GM18861 (cell line): ENCODE results near the gene CNNM3.

Experiments
- ATAC-seq: cut with Tn5 transposase; IDR thresholded peaks from one replicate; pipeline ENCODE4 v1.9.1; 2021; ENCODE audit not compliant: unreplicated experiment

CNNM3 gene

DNA sequence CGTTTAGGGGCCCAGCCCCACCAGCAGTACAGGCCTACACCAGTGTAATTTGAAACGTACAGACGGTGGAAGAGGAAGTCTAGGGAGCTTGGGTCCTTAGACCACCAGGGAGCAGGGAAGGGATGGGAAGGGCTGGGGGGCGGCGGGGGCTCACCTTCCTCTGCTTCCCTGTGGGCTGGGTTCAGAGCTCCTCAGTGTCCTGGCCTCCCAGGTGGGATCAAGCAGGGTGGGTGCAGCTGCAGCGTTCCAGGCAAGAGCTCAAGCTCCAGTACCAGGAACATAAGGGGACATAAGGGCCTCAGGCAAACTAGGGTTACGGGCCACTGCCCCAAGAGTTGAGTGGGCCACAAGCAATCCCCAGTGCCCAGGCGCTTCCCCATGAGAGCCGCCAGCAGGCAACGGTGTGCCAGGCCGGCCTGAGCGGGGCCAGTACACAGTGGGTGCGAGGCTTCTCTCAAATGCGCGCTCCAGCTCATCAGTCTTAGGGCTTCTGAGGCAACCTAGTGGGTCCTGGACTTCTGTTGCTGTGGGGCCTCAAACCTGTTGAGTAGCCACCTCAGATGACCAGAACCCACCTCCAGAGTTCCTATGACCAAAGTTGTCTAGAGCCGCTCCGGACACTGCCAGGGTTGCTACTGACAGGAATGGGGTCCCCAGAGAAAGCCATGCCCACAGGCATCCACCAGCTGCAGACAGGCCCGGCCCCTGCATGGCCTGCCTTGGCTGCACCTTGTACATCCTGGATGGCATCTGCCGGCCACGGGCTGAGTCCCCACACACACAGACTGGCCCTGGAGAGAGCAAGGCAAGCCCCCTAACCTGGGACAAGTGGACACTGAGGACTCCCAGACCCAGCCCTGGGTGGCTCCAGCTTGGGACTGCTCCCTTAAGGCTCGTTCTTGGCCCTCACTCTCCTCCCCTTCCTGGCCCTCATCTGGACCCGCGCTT, 22.6 kb downstream of the CNNM3 start:
- no peak for ATAC-seq

DNA sequence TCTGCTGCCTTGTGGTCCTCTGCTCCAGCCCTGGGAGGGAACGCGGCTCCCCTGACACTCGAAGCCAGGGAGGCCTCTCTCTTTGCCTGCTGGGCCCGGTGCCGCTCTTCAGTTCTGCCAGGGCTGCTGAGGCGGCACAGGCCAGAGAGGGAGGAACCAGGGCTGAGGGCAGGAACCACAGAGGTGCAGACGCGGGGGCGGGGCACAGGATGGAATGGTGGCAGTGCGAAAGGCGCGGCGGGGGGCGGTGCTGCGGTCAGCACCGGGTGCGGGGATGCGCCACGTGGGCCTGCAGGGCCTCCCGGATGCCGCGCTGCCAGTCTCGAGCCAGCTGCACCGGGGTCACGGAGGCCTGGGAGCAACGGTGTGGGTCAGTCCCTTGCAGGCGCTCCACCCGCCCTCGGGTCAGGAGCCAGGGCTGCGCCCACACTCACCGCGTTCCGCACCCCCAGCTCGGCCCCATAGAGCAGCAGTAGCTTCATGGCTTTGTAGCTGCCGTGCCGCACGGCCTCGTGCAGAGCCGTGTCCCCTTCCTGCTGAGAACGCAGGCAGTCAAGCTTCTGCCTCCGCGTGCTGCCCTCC, 23.3 kb downstream of the CNNM3 start:
- ATAC-seq, result no peak

DNA sequence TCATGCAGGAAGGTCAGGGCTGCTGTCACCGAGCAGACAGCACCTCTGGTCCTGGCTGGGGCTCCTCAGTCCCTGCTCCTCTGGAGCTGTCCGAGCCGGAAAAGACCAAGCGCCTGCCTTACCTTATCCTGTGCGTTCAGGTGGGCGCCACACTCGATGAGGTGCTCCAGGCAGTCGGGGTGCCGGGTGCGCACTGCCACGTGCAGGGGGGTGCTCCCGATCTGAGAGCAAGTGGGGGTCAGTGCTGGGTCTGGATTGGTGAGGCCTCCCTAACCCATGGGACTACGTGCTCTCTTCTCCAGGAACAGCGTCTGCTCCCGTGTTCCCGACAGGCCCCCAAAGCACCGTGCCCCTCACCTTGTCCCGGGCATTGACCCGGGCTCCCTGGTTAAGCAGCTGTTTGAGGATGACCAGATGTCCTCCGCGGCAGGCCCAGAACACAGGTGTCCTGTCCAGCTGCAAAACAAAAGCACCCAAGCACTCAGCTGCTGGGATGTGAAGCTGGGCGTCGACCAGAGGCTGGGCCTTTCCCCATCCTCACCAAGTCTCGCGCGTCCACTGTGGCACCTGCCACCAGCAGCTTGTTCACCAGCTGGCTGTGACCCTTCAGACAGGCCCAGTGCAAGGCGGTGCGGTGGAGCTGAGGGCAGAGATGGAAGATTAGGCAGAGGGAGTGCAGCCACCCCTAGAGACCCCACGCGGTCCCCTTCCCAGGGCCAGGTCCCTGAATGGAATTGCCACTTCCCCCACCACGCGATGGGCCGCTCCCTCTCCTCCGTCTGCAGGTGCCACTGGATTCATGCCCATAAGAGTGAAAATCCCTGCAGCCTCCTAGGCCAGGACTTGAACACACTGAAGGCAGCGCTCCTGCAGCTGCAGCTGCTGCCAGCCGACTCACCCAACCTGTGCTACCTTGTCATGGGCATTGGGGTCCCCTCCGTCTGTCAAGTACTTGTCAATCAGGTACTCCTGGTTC, 24.1 kb downstream of the CNNM3 start:
- ATAC-seq, result no peak

DNA sequence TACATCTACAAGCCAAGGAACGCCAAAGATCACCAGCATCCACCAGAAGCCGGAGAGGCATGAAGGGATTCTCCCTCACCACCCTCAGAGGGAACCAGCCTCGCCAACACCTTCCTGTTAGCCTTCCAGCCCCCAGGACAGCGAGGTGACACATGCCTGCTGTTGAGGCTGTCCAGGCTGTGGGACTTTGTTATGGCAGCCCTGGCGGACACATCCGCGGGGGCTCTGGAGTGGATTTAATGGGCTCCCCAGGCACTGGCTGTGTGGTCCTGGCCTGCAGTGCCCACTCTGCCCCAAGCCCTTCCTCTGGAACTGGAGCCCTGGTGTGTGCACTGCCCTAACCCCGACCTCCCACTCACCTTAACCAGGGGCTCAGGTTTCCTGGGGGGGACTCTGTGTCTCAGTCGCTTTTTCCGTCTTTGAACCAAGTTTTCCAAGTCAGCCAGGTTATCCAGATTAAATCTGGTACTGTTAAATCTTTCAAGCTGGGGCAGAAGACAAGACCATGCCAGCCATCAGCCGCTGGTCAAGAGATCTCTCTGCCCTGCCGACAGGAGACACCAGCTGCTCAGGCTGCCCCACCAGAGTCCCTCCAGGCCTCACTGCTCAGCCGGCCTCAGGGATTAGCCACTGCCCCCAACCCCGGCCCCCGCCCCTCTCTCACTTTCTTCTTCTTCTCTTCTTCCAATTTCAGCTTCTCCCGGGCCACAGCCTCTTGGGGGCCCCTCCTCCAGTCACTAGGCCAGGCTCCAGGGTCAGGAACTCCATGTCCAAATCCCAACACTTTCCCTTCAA, 25.8 kb downstream of the CNNM3 start:
- ATAC-seq, result no peak

DNA sequence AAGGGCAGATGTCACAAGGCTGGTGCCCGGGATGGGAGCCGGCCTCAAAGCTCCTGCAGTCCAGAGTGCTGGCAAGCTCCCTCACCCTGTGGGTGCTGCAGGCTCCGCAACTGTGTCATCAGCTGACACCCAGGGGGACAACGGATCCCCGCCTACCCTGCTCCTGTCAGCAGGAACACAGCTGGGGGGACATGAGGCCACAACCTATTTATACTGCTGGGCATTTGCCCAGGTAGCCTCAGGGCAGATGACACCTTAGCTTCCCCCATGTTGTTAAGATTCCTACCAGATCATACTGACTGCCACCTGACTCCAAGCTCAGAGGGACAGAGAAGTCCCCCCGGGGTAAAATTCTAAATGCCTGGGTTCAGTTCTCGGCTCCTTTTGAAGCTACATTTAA, 26.5 kb downstream of the CNNM3 start:
- no peak for ATAC-seq

DNA sequence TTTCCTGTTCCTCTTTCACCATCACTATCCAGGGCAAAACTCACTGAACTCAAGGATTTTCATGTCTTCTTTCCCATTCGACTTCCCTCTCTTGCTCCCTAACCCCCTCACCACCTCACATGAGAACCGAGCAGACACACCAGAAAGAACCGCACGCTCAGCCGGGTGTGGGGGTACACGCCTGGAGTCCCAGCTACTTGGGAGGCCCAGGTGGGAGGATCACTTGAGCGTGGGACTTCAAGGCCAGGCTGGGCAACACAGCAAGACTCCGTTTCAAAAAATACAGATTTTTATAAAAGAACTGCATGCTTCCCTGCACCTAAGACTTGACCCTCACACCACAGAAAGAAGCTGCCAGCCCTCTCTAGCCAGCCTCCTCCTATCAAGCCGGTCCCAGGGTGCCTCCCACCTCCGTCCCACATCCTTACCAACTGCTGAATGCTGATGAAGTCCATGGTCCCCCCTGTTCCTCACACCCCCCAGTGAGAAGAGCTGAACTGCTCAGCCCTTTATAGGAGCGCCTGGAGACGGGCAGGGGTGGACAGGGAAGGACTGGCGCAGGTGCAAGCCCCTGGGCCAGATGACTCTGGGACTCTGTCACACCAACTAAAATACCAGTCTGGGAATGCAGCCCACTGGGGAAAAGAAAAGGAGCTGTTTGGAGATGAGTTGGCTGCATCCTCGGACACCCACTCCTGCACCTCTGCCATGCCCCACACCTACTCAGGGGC, 27.6 kb downstream of the CNNM3 start, which contains the start of gene ANKRD23:
ANKRD23 (minus strand) TSS at position 484 of the 731 bp plus-strand sequence; CDS start at position 455, 29 bp downstream.
- no peak for ATAC-seq

DNA sequence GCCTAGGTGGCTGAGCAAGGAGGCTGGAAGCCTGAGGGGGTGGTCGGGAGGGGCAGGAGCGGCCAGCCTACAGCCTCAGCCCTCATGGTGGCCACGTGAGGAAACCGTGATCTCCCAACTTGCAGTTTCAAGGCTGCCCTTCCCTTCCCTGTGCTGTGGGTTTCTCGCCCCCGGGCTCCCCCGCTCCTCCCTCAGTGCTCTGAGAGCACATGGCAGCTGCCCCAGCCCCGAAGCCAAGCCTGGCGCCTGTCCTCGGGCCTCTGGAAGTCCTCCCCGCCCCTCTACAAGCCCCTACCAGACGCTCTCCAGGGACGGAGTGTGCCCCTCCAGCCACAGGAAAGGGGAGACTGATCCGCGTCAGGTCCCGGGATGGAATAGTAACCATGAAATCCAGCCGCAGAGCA, 28.3 kb downstream of the CNNM3 start:
- ATAC-seq, result no peak

DNA sequence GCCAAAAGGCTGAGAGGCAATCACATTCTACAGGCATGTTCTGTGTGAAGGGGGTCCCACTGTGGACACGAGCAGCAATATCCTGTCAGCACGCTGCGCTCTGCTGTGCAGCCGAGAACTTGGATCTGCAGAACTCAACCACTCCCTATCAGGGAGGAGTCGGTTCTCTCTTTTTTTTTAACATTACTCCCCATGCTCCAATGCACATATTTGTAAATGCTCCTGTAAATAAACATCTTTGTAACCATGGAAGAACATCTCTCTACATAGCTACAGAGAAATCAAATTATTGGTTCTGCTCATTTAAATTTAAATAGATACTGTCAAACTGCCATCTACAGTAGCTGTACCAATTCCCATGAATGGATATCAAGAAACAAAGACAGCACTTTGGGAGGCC, 30.8 kb downstream of the CNNM3 start:
- no peak for ATAC-seq

DNA sequence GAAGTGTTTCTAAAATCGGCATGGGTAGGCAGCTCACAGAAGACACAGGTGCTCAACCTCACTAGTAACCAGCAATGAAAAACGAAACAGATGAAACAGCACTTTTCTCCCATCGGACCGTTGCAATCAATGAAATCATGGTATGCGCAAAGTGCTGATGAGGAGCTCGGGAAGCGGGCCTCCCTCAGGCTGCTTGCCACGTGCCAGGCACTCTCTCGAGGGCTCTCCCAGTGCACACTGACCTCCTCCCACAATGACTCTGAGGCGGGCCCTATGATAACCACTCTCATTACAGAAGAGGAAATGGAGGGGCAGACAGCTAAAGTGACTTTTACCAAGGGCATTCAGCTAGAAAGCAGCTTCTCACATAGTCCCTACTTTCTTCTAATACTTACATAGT, 31.5 kb downstream of the CNNM3 start:
- no peak for ATAC-seq

DNA sequence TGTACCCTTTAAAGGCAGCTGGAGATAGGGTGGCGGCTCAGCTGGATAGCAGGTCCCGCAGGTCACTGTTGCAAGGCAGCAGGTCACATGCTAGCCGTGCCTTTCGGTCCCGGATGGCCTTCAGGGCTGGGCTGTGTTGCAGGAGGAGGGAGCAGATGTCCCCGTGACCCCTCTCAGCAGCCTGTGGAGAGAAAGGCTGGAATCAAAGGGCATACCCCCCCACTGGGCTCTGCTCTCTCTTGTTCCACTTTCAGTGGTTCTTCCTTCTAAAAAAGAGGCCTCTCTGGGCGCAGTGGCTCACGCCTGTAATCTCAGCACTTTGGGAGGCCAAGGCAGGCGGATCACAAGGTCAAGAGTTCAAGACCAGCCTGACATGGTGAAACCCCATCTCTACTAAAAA, 32.2 kb downstream of the CNNM3 start:
- ATAC-seq, result no peak

DNA sequence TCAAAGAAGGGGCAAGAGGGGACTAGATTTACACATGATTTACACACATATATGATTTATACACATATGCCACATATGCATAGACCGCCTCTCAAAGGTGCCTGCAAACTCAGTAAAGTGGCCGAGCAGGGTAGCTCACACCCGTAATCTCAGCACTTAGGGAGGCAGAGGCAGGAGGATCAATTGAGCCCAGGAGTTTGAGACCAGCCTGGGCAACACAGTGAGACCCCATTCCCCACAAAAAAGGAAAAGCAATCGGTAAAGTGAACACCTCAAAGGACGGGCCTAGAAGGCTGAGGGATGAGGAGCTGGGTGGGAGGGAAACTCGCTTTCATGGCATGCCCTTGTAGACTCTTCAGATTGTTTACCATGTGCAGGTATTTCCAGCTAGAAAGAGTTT, 36.6 kb downstream of the CNNM3 start:
- no peak for ATAC-seq

DNA sequence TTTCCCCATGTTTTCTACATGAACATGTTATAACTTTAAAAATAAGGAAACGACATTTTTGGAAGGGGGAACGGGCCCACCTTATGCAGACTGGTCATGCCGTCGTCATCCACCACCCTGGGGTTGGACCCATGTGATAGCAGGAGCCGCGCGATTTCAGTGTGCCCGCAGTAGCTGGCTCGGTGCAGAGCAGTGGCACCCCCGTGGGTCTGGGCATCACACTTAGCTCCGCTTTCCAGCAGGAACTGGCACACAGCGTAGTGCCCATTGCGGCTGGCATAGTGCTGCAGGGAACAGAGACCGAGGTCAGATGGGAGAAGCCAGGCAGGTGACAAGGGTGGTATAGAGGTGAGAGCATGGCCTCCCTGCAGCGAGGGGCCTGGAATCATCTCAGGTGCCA, 37.3 kb downstream of the CNNM3 start:
- ATAC-seq, result no peak

DNA sequence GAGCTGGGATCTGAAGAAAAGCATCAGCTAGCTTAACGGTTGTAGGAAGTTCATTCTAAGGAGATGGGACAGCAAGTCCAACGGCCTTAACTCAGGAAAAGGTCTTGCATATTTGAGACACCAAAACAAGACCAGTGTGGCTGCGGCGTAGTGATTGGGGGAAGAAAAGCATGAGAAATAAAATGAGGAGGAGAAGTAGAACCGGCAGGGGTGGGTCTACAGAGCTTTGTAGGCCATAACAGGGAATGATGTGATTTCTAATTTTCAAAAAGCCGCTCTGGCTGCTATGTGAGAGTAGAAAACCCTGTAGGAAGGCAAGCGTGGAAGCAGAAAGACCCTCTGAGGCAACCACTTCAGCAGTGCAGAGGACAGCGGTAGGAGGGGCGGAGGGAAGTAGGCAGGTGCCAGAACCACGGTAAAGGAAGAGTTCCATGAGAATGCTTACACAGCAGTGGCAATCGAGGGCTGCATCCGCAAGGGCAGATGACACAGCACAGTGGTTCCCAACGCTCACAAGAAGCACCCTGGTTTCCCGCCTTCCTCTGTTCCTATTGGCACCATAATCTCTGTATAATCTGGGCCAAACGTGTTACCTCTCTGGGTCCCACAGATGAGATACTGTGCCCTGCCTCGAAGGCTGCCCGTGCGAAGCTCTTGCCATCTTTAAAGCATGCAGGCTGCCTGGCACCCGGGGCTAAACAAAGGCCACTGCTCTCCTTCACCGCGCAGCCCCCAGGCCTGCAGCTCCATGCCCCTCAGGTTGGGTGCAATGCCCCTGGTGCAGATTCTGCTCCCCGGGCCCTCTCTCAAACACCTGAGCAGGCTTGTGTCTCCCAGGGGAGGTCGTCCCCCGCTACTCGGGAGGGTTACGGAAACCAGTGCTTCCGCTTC, 41.0 kb downstream of the CNNM3 start:
- no peak for ATAC-seq

DNA sequence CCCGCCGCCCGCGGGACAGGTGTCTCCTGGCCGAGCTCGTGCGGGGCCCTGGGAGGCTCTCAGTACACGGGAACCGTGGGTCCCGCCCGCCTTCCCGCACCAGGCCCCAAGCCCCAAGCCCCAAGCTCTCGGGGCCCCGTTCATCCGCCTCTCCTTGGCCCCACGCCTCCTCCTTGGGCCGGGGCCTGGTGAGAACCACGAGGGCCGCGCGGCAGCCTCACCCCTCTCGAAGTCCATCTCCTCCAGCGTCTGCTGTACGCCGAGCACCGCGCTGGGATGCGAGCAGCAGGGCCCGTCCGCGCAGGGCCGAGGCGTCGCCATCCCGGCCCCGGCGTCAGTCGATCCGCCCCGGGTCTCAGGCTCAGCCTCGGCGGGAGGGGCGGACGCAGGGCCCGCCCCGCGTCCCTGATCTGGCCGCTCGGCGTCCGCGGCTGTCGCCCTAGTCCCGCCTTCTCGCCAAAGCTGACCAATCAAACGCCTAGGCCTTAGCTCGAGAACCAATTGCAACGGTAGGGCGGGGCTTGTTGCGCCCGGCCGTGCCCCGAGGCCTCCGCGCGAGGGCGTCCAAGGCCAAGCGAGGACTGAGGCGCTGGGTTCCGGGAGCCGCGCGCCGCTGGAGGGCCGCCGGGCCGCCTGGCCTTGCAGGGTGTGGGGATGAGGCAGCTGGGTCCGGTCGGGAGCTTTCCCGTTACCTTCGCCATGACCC, 41.8 kb downstream of the CNNM3 start, which contains the start of gene ANKRD39:
ANKRD39 (minus strand) TSS at position 350 of the 706 bp plus-strand sequence; CDS start at position 321, 29 bp downstream.
- ATAC-seq, result peak; percentile 91

DNA sequence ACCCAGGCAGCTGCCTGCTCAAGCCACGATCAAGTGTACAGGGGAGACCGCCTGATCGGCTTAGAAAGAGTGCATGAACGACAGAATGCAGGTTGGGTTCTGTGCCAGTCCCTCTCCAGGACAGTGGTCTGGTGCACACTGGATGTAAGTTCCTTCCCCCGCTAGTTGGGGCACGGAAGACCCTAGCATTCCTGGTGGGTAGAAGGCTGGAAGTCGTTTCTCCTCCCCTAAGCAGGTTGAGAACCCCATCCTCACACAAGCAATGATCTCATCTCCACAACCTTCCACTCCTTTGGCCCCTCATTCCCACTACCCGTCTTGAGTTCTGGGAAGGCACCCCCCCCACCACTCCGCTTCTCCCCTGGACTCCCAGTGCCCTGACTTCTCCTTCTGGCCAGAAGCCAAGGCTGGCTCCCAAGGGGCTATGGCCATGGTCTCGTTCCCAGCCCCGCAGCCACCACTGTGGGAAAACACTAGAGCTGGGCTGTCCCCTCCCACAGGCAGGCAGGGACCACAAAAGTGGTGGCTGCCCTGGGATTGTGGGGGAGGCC, 43.1 kb downstream of the CNNM3 start:
- ATAC-seq, result no peak

DNA sequence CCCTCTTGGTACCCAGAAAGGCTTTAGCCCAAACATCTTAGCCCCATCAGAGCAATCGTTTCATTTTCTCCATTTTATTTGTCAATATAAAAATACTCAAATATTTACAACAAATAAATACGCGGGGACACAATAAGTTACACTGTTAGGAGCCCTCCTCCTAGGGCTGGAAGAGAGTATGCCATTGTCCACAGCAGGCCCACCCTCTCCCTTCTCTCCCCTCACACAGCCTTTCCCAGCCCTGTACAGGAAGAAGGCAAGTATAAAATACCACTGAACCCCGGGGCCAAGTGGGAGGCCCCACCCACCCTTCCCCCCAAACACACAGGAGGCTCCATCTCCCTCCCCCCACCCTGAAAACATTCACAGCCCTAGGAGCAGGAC, 43.6 kb downstream of the CNNM3 start:
- no peak for ATAC-seq
